Spleen (tissue), 11 donors: ENCODE results near the gene ONECUT2. TPM values are rescaled to one million over a fixed set of nuclear protein-coding genes. Genes with fewer than 3 reads are reported as not detected.

Experiments
- DNase-seq: peaks from one replicate; pipeline ENCODE4 v3.0.0-alpha.2; 2020
- H3K27ac ChIP-seq, 8 donors: fragments of 200-600 bp; sonication (generic) in 7 of 8; 1 replicate in 4 of 8; 2 replicates in 4 of 8; pipeline versions ENCODE4 v1.5.0 to v1.8.0; 2016 to 2021; ENCODE audit warnings: inconsistent platforms in 4 of 8, mild to moderate bottlenecking in 4 of 8, moderate library complexity in 1 of 8
- H3K27me3 ChIP-seq, 7 donors: fragments of 200-600 bp; sonication (generic) in 6 of 7; replicated peaks in 1 of 7; 1 replicate in 4 of 7; 2 replicates in 3 of 7; pipeline versions ENCODE4 v1.5.0 to v1.8.0; 2016 to 2021; ENCODE audit warnings: inconsistent platforms in 3 of 7, mild to moderate bottlenecking in 1 of 7
- H3K36me3 ChIP-seq, 6 donors: fragments of 200-600 bp; sonication (generic) in 5 of 6; 1 replicate in 4 of 6; 2 replicates in 2 of 6; pipeline versions ENCODE4 v1.5.0 to v1.8.0; 2016 to 2021; ENCODE audit warnings: inconsistent platforms in 2 of 6
- H3K4me1 ChIP-seq, 6 donors: fragments of 200-600 bp; sonication (generic) in 5 of 6; 1 replicate in 3 of 6; 2 replicates in 3 of 6; pipeline versions ENCODE4 v1.5.0 to v1.8.0; 2016 to 2021; ENCODE audit warnings: inconsistent platforms in 3 of 6
- H3K4me3 ChIP-seq, 8 donors: fragments of 200-600 bp; sonication (generic) in 7 of 8; 1 replicate in 4 of 8; 2 replicates in 4 of 8; pipeline versions ENCODE4 v1.5.0 to v1.8.0; 2016 to 2021; ENCODE audit warnings: inconsistent platforms in 4 of 8, mild to moderate bottlenecking in 4 of 8, moderate library complexity in 2 of 8
- H3K9me3 ChIP-seq, 8 donors: fragments of 200-600 bp; sonication (generic) in 7 of 8; 1 replicate in 4 of 8; 2 replicates in 4 of 8; pipeline versions ENCODE4 v1.5.0 to v1.8.0; 2016 to 2021; ENCODE audit warnings: inconsistent platforms in 4 of 8
- CTCF ChIP-seq, 11 experiments: fragments of 200-600 bp in 7 of 11; fragments of 450-650 bp in 4 of 11; sonication (generic) in 4 of 11; IDR thresholded peaks in 8 of 11; conservative IDR thresholded peaks in 3 of 11; 1 replicate in 7 of 11; 2 replicates in 4 of 11; pipeline versions ENCODE4 v1.4.0 to v1.8.0; 2016 to 2021; ENCODE audit warnings: antibody characterized with exemption in 11 of 11, inconsistent platforms in 4 of 11, mild to moderate bottlenecking in 1 of 11
- POLR2A ChIP-seq, 3 donors: fragments of 450-650 bp; IDR thresholded peaks; one replicate each; pipeline ENCODE4 v1.5.1; 2017; ENCODE audit warnings: antibody characterized with exemption in 3 of 3, mild to moderate bottlenecking in 1 of 3
- POLR2AphosphoS5 ChIP-seq, 3 donors: sonication (generic); formaldehyde crosslinking; IDR thresholded peaks; one replicate each; pipeline ENCODE4 v1.5.1; 2017; ENCODE audit warnings: antibody characterized with exemption in 3 of 3
- WGBS, 5 donors: extraction: QIAGEN DNeasy Blood & Tissue Kit in 3 of 5; methylation state at CpG; one replicate each; pipeline versions ENCODE4 v1.1.5 to v1.1.7; 2013 to 2018; 5-methylcytosine and 5-hydroxymethylcytosine counted together
- intact Hi-C: fragments of 100-400 bp; cut with DNase I; formaldehyde crosslinking; loops from one replicate; pipeline ENCODE4 v1.15.0; 2023; ENCODE audit warnings: low total_unique reads
- polyA plus RNA-seq, 3 donors: library from polyadenylated mRNA; stranded (reverse); fragments of 200-250 nt; gene quantifications; one replicate each; pipeline ENCODE4 v1.2.1, GENCODE V29; 2013
- total RNA-seq, 7 donors: library from RNA; depleted of rRNA in 3 of 7; stranded (reverse); fragments of >200 nt in 3 of 7; fragmentation: NEBNext Ultra II Directional in 4 of 7; extraction: Animal tissue kit (Norgen Biotek cat#: 25700) in 4 of 7; gene quantifications; one replicate each; pipeline versions ENCODE4 v1.1.0 to v1.2.1, GENCODE V29; 2016 to 2021
- donor health status: healthy with polysubstance abuse.
- donor health status: DM: no; HTN: no; CAD: no; lungs with moderate emphysema.
- donor health status: DM: no; HTN: no; CAD: no.
- donor health status: Bipolar disorder and iron deficiency.
- donor health status: healthy.
- donor health status: DM: no; HTN: no; CAD: no.
- donor health status: DM: yes; HTN: yes; CAD: no.

Gene ONECUT2
- total and polyA plus RNA-seq, 10 donors: under 0.01 to 0.03 (median 0.03) TPM; not detected in 7

DNA sequence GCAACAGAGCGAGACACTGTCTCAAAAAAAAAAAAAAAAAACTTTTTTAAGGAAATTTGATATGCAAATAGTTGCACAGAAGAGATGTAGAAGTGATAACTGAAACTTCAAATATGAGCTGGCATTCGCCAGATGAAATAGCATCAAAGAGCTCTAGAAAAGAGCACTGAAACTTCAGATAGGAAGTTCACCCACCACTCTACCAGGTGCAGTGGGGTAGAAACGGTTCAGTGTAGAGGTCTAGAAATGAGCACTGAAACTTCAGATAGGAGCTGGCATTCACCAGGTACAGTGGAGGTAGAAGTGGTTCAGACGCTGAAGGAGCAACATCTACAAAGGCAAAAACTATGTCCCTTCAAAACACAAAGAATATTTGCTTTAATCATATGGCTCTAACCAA is 9.0 kb upstream of the ONECUT2 start:
- H3K36me3 ChIP-seq: peaks cover 0 to 10% (median 0%) of the 10 kb centered on the region in 6 donors
- WGBS, 5 donors: 50 to 73% (median 63%) methylated on average over 4 of the region's 4 CpGs

DNA sequence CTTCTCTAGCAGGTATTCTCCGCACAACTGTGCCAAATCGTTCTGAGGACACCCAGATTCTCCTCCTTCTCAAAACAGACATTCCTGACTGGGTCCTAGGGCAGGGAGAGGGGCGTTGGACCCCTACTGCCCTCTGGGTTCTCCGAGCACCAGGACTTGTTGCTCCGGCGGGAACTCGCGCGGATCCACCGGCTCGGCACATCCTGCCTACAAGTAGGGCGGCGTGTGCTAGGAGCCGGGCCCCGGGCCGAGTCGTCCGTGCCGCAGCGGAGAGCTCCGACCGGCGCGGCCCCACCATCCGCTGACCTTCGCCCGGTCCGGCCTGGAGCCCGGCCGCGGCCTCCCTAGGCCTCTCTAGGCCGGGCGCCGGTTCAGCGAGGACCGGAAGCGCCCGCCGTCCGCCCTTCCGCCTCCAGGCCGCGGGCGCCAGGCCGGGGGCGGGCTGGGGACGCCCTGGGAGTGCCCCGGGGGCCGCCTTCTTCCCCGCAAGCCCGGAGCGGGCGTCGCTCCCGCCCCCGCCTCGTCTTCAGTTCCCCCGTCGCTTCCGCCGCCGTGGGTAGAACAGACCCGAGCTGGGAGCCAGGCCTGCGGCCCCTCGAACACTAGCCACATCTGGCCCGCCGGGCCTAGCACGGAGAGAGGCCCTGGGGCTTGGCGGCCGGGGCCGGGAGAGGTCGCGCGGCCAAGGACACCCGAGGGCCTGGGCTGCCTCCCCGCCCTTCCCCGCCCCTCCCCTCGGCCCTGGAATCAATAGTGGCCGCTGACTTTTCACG is 7.6 kb upstream of the ONECUT2 start:
- intact Hi-C loops: no loop called here
- H3K9me3 ChIP-seq: peaks cover 0 to 33% (median 0%) of the 10 kb centered on the region in 8 donors
- peak overlapping the region in 5 of 8 donors; percentile 26 to 56 (median 41) for H3K27ac ChIP-seq
- peaks cover 0 to 34% (median 16%) of the 10 kb centered on the region in 6 donors for H3K4me1 ChIP-seq
- peak; percentile 83 for DNase-seq
- TF ChIP-seq POLR2AphosphoS5 (IDR thresholded peaks at IDR 0.05) (peak in 2 of 3 donors; percentile 48 to 51), POLR2A (IDR thresholded peaks at IDR 0.05) (no peak)
- H3K36me3 ChIP-seq: peaks cover 0 to 10% (median 0%) of the 10 kb centered on the region in 6 donors
- 6 to 13% (median 7%) methylated on average over 17 to 80 of the region's 80 CpGs for WGBS, 5 donors
- H3K27me3 ChIP-seq: peaks cover 17 to 100% (median 70%) of the 10 kb centered on the region in 7 donors
- peak overlapping the region in 6 of 8 donors; percentile 9 to 59 (median 22) for H3K4me3 ChIP-seq

More for the DNA sequence above, 9.0 kb upstream of the ONECUT2 start:
- Histone ChIP-seq H3K4me3 (no peak overlapping the region), H3K9me3 (peaks cover 0 to 38% (median 3%) of the 10 kb centered on the region in 8 donors), H3K4me1 (peaks cover 0 to 34% (median 16%) of the 10 kb centered on the region in 6 donors), H3K27me3 (peaks cover 17 to 96% (median 67%) of the 10 kb centered on the region in 7 donors), H3K27ac (no peak overlapping the region)
- no peak for DNase-seq
- TF ChIP-seq CTCF (IDR thresholded peaks at IDR 0.05 in 8 of 11, conservative IDR thresholded peaks at IDR 0.05 in 3 of 11) (no peak), POLR2A (IDR thresholded peaks at IDR 0.05) (no peak), POLR2AphosphoS5 (IDR thresholded peaks at IDR 0.05) (no peak)
- intact Hi-C loops: no loop called here

DNA sequence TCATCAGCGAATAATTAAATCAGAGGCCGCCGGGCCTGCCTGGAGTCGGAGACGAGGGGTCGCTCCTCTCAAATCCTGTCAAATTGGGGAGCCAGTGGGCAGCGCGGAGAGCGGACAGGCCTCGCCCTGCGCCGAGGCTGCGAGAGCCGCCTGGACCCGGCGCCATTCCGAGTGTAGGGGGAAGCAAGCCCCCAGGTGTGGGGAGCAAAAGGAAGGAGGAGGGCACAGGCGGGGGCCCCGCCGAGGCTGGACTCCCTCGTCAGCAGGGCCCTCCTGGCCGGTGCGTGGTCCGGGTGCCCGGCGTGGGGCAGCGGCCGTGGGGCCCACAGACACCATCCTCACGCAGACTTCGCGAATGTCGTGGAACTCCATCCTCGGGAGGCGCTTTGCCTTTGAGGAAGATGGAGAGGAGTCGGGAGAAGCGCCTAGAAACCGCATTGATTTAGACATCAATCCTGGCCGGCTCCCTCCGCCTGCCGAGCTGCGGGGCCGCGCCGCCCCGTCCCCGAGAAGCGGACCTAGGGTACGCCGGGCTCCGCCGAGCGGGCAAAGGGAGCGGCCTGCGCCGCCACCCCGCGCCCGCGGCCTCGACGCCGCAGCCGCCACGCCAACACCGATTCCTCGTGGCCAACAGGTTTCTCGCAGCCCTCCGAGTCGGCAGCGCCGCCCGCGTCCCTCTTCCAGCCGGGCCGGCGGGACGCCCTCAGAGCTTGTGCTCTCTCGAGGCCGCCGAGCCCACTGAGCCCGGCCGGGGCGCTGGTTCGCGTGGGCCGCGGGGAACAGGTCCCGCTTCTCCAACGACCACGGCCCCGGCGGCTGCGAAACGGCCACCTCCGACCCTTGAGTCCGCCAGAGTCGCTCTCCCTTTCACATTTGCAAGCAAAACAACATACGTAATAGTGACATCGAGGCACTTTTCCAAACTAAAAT is 6.7 kb upstream of the ONECUT2 start:
- peaks cover 17 to 100% (median 77%) of the 10 kb centered on the region in 7 donors for H3K27me3 ChIP-seq
- H3K4me3 ChIP-seq: peak overlapping the region in 6 of 8 donors; percentile 9 to 59 (median 22)
- H3K4me1 ChIP-seq: peaks cover 0 to 34% (median 16%) of the 10 kb centered on the region in 6 donors
- peaks cover 0 to 33% (median 0%) of the 10 kb centered on the region in 8 donors for H3K9me3 ChIP-seq
- TF ChIP-seq CTCF (IDR thresholded peaks at IDR 0.05 in 8 of 11, conservative IDR thresholded peaks at IDR 0.05 in 3 of 11) (no peak), POLR2A (IDR thresholded peaks at IDR 0.05) (no peak), POLR2AphosphoS5 (IDR thresholded peaks at IDR 0.05) (no peak)
- intact Hi-C loops: no loop called here
- DNase-seq: peak; percentile 73
- H3K27ac ChIP-seq: peak overlapping the region in 2 of 8 donors; percentile 41 to 56
- H3K36me3 ChIP-seq: peaks cover 0 to 10% (median 0%) of the 10 kb centered on the region in 6 donors
- WGBS, 5 donors: 6 to 22% (median 10%) methylated on average over 30 to 99 of the region's 99 CpGs
